A172 (cell line): ENCODE data around the gene RMND5A. TPM values are rescaled to one million over a fixed set of nuclear protein-coding genes. Genes with fewer than 3 reads are reported as not detected.
A peak's percentile ranks its signal among the peaks of the same experiment; 100 is the strongest.
"Not testable (repeated sequence)": the region's sequence is repeated elsewhere in the genome, so short reads cannot be mapped to it uniquely, and the experiment has no call there.

Experiments
- DNase-seq: peaks from one replicate; pipeline ENCODE4 v3.0.0-alpha.2; 2015; ENCODE audit warnings: low spot score
- total RNA-seq: library from RNA; depleted of rRNA; stranded (reverse); fragments of >200 nt; shearing (Covaris generic); gene quantifications from 2 replicates; pipeline ENCODE4 v1.2.3, GENCODE V29; 2014

RMND5A gene
- total RNA-seq, 1 experiment from 2014 or later = 42.4 TPM

DNA sequence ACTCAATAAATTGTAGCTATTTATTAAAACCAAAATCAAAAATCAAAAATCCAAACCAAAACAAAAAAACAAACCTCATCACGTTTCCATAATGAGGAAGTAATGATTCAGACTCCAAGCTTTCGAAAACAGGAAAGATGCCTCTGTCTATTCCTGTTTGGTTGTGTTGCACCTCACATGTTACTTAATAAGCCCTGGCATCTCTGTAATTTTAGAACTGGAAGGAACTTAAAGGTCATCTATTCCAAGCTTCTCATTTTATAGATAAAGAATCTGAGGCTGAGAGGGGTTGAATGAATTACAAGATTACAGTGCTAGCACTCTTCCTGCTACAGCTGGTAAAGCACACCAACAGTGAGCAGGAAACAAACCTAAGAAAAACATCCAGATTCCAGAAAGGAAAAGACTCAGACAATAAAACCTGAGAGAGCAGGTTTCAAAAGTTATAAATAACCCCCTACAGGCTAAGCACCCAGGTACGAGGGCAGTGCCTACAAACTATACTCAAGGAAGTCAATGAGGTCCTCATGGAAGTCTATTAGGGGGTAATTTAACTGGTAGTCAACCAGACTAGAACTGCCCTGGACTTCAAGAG lies 5.4 kb upstream of the RMND5A start:
- not testable (repeated sequence) for DNase-seq

DNA sequence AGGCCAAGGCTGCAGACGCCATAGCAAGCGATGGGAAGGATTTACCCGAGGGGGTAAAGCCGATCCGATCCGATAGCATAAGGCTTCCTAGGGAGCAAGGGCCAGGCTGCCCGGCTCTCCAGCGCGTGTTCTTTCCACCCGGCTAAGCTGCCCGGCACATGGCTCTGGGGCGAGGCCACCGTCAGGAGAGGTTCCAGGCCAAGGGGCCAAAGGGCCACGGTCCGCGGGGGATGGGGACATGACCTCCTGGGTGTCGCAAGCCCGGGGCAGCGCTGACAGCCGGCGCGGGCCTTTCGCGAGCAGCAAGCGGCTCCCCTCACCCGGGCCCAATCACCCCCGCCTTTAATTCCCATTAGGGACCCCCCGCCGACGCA lies 841 bp upstream of the RMND5A start:
- DNase-seq = not testable (repeated sequence)

DNA sequence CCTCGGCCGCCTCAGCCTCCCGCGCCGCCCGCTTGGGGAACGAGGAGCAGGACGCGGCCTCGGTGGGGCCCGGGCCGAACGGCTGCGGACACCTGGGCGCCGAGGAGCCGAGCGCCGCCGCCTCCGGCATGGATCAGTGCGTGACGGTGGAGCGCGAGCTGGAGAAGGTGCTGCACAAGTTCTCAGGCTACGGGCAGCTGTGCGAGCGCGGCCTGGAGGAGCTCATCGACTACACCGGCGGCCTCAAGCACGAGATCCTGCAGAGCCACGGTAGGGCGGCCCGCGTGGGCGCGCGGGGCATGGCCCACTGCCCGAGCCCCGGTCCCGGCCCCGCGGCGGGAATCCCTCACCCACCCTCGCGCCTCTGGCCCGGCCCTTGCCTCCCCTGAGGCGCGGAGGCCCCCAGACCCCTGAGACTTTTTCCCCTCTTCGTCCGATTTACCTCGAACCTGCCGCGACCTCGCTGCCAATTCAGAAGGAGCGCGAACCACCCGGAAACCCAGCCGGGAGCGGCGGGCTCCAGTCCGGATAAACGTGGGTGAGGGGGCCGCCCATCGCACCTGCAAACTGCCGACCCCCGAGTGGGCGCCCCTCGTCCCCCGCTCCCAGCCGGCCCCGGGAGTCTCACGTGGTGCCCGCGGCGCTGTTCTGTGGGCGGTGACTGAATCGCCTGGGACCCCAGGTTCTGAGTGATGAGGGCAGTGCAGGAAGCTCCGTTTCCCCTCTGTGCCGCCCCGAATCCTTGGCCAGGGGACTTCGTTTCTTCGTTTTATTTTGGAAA lies 639 bp downstream of the RMND5A start:
- DNase-seq = not testable (repeated sequence)

DNA sequence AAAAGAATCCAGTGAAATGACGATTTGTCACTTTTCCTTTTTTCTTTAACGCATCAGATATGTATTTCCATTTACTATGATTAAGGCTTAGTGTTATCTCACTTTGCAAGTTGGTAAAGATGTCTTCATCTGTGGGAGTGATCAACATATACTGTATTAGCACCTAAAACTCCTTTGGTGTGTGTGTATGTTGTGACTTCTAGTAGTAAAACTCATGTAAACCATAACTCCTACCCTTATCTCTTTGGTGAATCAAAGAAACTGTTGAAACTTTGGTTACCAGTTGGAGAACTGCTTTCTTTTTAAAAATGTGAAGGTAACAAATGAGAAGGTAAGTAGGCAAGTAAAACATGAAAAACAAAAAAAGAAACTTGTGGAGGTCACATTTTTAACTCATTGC lies 5.6 kb downstream of the RMND5A start:
- DNase-seq = not testable (repeated sequence)

DNA sequence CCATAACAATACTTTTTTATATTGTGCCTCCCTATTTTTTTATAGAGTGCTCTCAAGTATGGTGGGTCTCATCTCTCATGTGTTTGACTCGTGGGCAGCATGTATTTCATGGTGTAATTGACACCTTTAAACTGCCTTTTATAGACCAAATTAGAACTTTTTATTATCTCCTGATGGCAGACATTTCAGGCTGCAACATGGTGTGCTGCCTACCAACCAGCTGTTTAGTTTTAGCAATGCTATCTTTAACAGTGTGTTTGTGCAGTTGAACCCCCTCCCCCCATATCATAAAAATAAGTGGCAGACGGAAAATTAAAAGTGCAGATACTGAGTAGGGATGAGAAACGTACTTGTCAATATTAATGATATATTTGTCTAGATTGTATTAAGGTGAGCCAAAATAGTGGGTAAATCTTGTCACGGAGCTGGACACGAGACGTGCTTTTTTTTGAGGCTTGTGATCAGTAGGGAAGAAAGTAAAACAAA lies 12.0 kb downstream of the RMND5A start:
- not testable (repeated sequence) for DNase-seq

DNA sequence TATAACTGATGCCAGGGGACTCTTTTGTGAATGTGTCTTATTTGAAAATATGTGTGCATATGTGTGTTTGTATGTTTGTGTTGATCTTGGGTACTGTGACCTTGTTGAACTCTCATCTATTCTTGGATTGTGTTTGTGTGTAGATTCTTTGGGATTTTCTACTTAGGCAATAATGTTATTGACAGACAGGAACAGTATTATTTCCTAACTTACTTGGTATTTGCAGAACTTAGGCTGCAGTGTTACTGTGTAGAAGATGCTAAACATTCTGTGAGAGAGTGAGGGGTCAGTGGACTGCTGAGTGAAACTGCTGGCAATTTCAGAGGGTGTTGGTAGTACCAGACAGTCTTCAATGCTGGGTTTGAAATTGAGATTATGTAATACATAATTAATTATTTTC lies 12.7 kb downstream of the RMND5A start:
- DNase-seq = not testable (repeated sequence)

DNA sequence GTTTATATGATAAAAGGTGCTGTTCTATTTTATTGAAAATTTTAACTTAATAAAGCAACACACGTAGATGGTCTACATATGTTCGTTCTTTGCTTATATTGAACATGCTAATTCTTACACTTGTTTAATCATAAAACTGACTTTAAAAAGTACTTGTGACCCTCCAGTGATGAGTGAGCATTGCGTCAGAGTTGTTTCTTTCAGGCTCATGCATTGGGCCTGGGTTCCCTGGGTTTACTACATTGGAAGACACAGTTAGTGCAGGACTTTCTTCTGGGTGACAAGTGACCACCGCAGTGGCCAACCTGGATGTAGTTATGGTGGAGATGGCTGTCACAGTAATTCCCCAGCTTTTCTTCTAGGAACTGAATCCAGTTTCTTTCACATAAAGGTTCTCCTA lies 13.4 kb downstream of the RMND5A start:
- DNase-seq = not testable (repeated sequence)

DNA sequence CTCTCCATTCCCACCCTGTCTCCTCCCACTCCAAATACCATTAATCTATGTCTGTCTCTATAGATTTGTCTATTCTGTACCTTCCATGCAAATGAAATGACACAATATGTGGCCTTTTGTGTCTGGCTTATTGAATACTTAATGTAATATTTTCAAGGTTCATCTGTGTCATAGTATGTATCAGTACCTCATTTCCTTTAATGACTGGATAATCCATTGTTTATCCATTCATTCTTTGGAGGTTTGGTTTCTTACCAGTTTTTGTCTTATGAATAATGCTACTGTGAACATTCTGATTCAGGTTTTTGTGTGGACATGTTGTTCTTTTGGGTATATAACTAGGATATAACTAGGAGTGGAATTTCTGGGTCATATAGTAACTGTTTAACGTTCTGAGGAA lies 14.8 kb downstream of the RMND5A start:
- not testable (repeated sequence) for DNase-seq

DNA sequence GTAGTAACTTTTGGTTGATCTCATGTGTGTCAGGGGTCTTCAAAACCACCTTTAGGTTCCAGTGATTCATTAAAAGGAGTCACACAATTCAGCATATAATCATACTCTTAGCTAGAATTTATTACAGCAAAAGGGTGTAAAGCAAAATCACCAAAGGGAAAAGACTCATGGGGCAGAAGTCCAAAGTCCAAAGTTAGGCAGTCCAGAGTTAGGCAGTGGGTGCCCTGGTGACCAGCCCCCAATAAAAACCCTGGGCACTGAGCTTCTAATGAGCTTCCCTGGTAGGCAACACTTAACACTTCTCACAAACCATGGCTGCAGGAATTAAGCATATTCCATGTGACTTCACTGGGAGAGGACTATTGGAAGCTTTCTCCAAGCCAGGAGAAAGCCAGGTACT lies 19.4 kb downstream of the RMND5A start:
- DNase-seq = not testable (repeated sequence)

DNA sequence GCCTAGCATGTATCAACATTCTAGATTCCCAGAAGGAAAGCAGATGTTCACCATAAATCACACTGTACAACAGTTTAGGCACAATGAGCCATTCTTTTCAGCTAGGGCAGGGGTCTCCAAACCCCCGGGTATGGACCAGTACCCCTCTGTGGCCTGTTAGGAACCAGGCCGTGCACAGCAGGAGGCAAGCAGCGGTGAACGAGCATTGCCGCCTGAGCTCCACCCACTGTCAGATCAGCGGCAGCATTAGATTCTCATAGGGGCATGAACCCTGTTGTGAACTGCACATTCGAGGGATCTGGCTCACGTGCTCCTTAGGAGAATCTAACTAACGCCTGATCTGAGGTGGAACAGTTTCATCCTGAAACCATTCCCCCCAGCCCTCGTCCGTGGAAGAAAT lies 19.8 kb downstream of the RMND5A start:
- not testable (repeated sequence) for DNase-seq

DNA sequence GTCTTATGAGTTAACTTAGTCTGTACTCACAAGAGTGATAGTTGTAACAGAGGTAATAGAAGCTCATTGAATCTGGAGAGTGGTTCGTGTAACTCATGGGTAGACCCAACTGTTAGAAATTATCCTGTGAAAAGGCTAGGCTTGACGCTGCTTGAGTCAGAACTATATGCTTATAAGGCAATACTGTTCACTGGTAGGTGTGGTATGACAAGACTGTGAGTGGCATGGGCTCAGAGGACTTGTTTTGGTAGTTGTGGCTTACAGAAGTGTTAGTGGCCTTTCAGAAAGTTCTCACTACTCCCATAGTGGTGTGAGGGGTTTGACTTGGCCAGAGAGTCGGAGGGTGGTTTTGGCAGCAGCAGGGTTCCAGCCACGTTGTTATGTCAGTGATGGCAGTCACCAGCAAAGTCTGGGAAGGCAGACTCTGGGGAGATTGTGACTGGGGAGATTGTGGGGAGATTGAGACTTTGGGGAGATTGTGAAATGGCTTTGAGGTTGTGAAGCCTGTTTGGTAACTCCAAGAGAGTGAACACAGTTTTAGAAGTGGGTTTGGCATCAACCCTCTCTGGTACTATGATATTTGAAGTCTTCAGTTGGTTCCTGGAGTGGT lies 21.9 kb downstream of the RMND5A start:
- not testable (repeated sequence) for DNase-seq

DNA sequence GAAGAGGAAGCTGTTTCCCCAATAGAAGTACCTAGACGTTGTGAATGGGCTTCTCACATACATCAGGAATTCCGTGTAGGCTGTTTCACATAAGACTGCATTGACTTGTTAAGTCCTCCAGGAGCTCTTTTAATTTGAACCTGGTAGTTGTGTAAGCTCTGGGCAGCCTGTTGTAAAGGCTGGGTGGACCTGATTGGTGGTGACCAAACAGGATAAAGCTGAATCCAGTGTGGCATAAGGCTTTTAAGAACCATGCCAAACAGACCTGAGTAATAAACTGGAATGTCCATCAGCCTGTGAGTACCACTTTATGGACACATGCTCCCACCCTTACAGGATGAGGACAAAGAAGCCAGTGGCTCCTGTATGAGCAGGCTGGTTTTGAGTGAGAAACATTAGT lies 24.1 kb downstream of the RMND5A start:
- DNase-seq = no peak

DNA sequence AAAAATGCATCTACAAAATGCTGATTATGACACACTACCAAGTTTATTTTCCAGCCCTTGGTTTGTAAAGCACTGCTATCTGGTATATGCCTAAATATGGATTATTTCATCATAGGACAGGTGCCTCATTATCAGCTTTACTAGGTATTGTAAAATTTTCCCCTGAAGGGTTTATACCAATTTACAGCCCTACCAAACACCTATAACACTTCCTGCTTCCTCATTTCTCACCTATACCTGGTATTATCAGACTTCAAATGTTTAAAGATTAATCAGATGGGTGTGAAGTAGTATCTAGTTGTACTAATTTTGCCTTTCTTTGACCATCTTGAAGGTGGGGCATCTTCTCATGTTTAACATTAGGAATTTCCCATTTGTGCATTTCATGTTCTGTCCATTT lies 26.8 kb downstream of the RMND5A start:
- no peak for DNase-seq

DNA sequence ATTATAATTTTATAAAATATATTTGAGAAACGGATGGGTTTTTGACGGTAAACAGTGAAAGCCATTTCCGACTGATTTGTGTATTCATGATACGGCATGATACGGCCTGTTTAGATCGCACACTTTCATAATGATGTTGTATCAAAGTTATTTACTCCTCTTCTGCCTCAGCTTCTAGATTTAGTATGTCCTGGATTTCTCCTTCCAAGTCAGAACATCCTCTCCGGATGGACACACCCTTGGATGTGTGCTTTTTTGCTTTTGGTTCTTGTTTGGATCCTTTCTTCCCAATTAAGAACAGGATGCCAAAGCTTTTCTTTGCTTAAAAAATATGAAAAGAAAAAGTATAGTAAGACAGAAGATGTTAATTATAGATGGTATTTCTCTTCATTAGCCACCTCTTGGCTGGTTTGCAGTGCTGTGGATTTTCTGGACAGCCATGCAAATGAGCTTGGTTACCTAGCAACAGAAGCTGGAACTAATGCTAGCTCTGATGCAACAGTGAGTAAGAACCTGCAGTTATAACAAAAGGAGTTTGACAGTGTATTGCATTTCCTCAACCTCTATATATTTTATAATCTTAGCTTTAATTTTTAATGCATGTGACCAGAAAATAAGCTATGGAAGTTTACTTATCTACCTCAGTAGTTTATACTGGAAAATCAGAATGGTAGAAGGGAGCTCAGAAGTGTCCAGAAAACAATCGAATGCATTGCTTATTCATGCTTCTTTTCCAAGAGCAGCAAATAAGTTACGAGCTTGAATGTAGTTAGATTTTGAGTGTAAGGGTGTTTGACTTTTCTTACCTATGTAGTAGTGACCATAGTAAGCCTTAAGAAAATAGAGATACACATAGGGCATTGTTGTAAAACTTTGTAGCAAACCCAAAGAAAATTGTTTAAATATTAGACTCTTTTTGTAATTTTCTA lies 27.9 kb downstream of the RMND5A start:
- DNase-seq = peak; percentile 25

DNA sequence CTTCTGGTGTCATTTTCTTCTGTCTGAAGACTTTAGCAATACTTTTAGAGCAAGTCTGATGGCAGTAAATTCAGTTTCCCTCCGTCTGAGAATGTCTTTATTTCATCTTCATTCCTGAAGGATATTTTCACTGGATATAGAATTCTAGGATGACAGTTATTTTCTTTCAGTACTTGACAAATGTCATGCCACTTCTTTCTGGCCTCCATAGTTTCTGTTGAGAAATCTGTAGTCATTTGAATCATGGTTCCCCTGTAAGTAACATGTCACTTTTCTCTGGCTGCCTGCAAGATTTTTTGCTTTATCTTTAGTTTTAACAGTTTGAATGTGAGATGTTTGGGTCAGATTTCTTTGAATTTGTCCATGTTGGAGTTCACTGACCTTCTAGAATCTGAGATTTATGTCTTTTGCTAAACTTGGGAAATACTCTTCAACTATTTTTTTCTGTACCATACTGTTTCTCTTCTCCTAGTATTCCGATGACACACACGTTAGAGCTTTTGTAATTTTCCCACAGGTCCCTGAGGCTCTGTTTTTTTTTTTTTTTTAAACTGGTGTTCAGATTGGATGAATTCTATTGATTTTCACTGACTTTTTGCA lies 30.2 kb downstream of the RMND5A start:
- peak; percentile 18 for DNase-seq

DNA sequence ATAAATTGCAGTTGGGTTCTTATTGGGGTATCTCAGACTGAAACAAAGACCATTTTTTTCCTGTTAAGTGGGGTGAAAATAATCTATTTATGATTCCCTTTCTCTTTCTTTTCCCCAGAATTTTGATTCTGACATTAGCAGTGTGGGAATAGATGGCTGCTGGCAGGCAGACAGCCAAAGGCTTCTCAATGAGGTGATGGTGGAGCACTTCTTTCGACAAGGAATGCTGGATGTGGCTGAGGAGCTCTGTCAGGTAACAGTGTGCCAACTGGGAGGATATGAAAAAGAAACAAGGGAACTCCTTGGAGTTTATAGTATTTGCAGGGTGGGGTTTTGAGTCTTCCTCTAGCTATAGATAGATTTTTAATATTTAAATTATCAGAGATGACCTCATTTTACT lies 31.7 kb downstream of the RMND5A start:
- no peak for DNase-seq

DNA sequence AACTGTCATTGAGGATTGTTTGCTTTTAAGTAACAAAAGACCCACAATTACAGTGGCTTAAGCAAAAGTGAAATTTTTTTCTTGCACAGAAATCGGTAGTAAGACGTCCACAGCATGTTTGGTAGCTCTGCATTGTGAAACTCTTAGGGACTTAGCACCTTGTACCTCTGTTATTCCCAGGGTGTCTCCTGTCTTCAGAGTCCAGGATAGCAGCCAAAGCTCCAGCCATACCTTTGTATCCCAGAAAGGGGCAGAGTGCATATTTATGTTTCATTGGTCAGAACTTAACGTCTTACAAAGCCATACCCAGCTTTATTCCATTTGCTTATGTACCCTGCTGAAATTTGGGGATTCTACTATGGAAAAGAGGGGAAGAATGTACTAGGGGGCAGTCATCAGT lies 32.8 kb downstream of the RMND5A start:
- no peak for DNase-seq

DNA sequence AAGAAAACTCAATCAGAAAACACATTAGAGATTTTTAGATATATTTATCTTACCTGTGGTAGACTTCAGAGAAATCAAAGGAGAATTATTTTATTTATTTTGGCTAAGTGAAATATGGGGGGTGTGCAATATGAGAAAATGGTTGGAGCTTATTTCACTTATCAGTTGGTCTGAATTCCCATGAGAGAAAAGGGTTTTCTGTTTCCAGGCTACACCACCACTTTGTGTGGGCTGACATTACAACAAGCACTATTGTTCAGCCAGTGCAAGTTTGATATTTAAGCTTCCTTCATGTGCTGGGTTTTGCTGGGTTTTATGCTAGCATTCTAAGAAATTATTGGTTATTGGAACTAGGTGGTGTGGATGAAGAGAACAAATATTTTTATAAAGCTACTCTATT lies 33.5 kb downstream of the RMND5A start:
- DNase-seq = no peak

DNA sequence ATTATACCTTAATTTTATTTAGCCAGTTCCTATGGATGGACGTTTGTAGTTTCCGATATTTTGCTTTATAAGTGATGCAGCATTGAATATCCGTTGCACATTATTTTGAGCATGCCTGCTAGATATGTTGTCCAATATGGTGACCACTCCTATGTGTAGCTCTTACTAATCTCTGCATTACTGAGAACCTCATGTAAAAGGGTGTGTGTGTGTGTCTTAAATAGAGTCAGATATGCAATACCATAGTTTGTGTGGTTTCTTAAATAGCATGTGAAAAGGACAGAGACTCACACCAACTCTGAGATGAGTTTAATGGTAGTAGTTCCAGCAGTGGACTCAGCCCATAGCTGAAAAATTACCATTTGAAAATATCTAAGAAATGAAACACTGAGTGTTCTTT lies 38.3 kb downstream of the RMND5A start:
- DNase-seq = no peak

DNA sequence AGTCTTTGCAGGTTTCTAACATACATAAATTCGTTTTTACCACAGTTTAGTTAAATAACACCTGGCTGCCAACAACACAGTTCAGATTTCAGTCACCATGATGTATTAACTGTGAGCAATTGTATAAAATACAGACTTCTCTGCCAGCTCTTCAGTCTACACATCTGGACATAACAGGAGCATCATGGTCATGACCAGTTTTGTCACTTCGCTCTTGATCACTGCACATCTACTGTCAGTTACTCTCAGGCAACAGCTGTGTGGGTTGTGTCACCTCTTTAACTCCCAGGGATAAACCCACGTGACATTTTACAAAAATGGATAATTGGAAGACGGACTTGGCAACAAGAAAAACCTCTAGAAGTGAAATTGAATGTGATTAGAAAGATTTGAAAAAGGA lies 40.3 kb downstream of the RMND5A start:
- DNase-seq = no peak

DNA sequence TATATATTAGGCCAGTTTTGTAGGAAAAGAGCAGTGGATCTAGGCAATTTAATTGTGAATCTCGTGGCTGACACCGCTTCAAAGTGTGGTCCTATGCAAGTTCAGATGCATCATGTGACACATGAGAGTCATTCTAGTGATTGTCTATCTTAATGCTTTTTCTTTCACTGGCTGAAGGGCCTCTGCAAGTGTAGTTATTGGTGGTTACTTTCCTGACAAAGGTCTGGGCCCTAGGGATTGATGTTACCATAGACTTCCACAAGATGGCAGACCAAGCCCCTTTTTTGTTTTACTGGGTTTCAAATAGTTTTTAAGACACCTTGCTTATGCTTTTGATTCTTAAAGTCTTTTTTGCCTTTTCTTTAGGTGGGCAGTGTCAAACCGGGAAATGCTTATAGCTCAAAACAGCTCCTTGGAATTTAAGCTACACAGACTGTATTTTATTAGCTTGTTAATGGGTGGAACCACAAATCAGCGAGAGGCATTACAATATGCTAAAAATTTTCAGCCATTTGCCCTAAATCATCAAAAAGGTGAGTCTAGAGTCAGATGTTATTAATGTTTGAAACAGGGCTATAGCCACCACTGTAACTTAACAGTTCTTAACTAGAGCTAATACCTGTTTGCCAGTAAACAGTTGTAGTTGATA lies 44.7 kb downstream of the RMND5A start:
- DNase-seq = peak; percentile 49
